B cell (primary cell): ENCODE measurements around the gene GRPEL2.

ENCODE experiments used
- CTCF ChIP-seq: fragments of 200-600 bp; IDR thresholded peaks from one replicate; pipeline ENCODE4 v1.8.0; 2022; ENCODE audit warnings: antibody characterized with exemption, mild to moderate bottlenecking
- EZH2 ChIP-seq: IDR thresholded peaks from 2 replicates; pipeline ENCODE4 v1.6.1; 2012; ENCODE audit warnings: borderline replicate concordance, low read depth, mild to moderate bottlenecking, moderate library complexity, low read length; ENCODE audit not compliant: insufficient read depth, poor library complexity, severe bottlenecking

GRCh38 chr5:149299451-149300054, 45.7 kb upstream of the GRPEL2 start:
- no peak for TF ChIP-seq CTCF
- no peak for TF ChIP-seq EZH2
